IPS-15b (cell line): ENCODE results near the gene TTC16.
A peak's percentile ranks its signal among the peaks of the same experiment; 100 is the strongest.

Experiments
- H3K27me3 ChIP-seq: one replicate; pipeline ENCODE4 v1.6.1; 2013; ENCODE audit warnings: low read length; ENCODE audit not compliant: control insufficient read depth, insufficient read depth
- H3K36me3 ChIP-seq: one replicate; pipeline ENCODE4 v1.6.1; 2013; ENCODE audit warnings: low read length; ENCODE audit not compliant: control insufficient read depth, insufficient read depth
- H3K4me1 ChIP-seq: one replicate; pipeline ENCODE4 v1.6.1; 2013; ENCODE audit warnings: mild to moderate bottlenecking, low read length; ENCODE audit not compliant: control insufficient read depth, insufficient read depth
- H3K4me3 ChIP-seq: one replicate; pipeline ENCODE4 v1.5.1; 2013; ENCODE audit warnings: low read depth, low read length
- H3K9ac ChIP-seq: one replicate; pipeline ENCODE4 v1.6.1; 2013; ENCODE audit warnings: low read depth, mild to moderate bottlenecking, low read length
- H3K9me3 ChIP-seq: one replicate; pipeline ENCODE4 v1.6.1; 2013; ENCODE audit warnings: mild to moderate bottlenecking, low read length; ENCODE audit not compliant: control insufficient read depth, insufficient read depth

TTC16 gene

DNA sequence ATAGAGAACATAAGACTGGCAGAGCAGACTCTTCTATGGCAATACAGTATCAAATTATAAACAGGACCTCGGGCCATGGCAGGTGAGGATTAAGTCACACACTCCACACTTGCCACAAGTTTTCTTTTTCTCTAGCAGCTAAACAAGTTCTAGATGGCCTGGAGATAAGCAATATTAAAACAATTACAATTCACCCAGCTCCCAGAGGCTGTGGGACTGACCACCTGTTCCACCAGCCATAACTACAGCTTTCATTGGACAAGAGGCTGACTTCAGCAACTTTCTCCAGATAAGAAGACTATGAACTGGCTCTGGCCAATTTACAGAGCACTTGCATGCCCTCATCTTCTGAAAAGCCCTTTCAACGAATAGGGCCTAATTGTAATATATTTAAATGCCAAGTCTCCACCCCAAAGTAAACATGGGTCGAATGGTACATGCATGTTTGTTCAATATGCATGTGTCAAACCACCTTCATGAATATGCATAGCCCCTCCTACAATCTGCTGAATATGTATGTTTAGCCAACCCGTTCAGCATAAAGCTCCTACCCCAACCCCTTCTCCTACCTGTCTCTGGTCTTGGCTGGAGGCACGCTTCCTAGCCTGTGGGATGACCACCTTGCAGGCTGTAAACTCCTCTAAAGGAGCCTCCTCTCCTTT is 15.2 kb upstream of the TTC16 start:
- Histone ChIP-seq H3K36me3 (no peaks in the 10 kb centered on the region), H3K9me3 (no peaks in the 10 kb centered on the region), H3K4me1 (peaks cover 2% of the 10 kb centered on the region), H3K4me3 (no peak overlapping the region), H3K9ac (no peak overlapping the region), H3K27me3 (no peaks in the 10 kb centered on the region)

GRCh38 chr9:127703289-127703946 is 12.5 kb upstream of the TTC16 start:
- no peak overlapping the region for H3K9ac ChIP-seq
- H3K36me3 ChIP-seq = no peaks in the 10 kb centered on the region
- no peaks in the 10 kb centered on the region for H3K27me3 ChIP-seq
- H3K9me3 ChIP-seq = no peaks in the 10 kb centered on the region
- H3K4me3 ChIP-seq = no peak overlapping the region
- peaks cover 2% of the 10 kb centered on the region for H3K4me1 ChIP-seq

- H3K9me3 ChIP-seq = no peaks in the 10 kb centered on the region
- no peaks in the 10 kb centered on the region for H3K4me1 ChIP-seq
- H3K9ac ChIP-seq = no peak overlapping the region
- no peaks in the 10 kb centered on the region for H3K36me3 ChIP-seq
- no peak overlapping the region for H3K4me3 ChIP-seq
- H3K27me3 ChIP-seq = no peaks in the 10 kb centered on the region
These were observed 10.1 kb upstream of the TTC16 start for GRCh38 chr9:127705577-127706379.

DNA sequence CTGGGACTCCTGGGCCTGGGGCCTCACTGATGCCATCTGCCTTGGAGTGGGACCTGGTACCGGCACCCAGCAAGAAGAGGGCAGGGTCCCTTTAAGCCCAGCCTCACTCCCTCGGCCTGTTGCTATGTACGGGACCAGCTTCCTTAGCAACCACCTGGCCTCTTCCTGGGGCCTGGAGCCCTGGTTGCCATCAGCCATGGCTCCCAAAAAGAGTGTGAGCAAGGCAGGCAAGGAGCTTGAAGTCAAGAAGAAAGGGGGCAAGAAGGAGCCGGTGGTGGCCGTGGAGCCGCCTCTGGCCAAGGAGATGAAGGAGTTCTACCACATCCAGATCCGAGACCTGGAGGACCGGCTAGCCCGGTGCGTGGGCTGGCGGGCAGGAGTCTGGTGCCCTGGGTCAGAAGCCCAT is 9.0 kb upstream of the TTC16 start, which contains the start of gene CFAP157:
CFAP157 (plus strand) TSS at position 153 of the 406 bp plus-strand sequence; CDS start at position 197, 44 bp downstream.
- H3K9me3 ChIP-seq = no peaks in the 10 kb centered on the region
- H3K9ac ChIP-seq = no peak within 1 kb of the TSS
- H3K4me1 ChIP-seq = peaks cover 5% of the 10 kb centered on the region
- no peaks in the 10 kb centered on the region for H3K27me3 ChIP-seq
- no peak within 1 kb of the TSS for H3K4me3 ChIP-seq
- H3K36me3 ChIP-seq = no peaks in the 10 kb centered on the region

DNA sequence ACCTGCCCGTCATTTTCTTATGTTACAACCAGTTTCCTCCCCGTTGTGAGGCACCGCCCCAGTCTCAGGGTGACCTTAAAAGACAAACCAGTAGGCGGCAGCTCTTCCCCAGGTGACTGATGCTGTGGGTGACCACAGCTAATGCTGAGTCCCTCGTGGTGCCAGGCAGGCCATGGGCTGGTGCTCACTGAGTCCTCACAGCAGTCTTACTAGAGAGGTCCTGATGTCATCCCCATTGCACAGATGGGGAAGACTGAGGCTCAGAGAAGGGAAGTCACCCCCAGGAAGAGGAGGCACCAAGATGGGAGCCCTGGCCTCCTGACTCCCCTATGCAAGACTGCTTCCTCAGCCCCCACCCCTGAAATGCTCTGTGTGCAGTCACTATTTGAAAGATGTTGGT is 8.1 kb upstream of the TTC16 start:
- H3K4me3 ChIP-seq = no peak overlapping the region
- peaks cover 10% of the 10 kb centered on the region for H3K4me1 ChIP-seq
- no peak overlapping the region for H3K9ac ChIP-seq
- no peaks in the 10 kb centered on the region for H3K36me3 ChIP-seq
- no peaks in the 10 kb centered on the region for H3K9me3 ChIP-seq
- H3K27me3 ChIP-seq = no peaks in the 10 kb centered on the region

DNA sequence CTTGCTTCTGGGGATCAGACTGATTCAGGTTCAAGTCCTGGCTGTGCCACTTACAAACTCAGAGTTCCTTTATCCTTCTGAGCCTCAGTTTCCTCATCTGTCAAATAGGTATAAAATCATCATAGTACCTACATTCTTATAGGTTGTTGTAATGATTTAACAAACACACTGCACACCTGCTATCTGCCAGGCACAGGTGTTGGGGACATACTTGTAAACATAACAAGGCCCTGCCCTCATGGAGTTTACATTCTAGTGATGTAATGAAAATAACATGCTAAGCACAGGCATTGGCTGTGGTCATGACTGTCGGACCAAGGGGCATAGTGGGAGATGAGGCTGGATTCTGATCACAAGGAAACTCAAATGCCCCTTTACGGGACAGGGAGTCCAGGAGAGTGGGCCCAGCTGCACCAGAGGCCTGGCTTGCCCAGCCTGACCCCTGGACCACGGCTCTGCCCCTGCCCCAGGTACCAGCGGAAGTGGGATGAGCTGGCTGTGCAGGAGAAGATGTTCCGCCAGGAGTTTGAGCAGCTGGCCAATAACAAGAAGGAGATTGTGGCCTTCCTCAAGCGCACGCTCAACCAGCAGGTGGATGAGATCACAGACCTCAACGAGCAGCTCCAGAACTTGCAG is 6.8 kb upstream of the TTC16 start:
- Histone ChIP-seq H3K36me3 (no peaks in the 10 kb centered on the region), H3K9ac (no peak overlapping the region), H3K4me3 (no peak overlapping the region), H3K27me3 (no peaks in the 10 kb centered on the region), H3K9me3 (no peaks in the 10 kb centered on the region), H3K4me1 (peaks cover 10% of the 10 kb centered on the region)

GRCh38 chr9:127710204-127710783 is 5.6 kb upstream of the TTC16 start:
- Histone ChIP-seq H3K4me3 (no peak overlapping the region), H3K9ac (no peak overlapping the region), H3K9me3 (no peaks in the 10 kb centered on the region), H3K27me3 (no peaks in the 10 kb centered on the region), H3K4me1 (peaks cover 10% of the 10 kb centered on the region), H3K36me3 (no peaks in the 10 kb centered on the region)

GRCh38 chr9:127711226-127711701 is 4.6 kb upstream of the TTC16 start:
- H3K9me3 ChIP-seq = no peaks in the 10 kb centered on the region
- H3K27me3 ChIP-seq = no peaks in the 10 kb centered on the region
- H3K4me1 ChIP-seq = peaks cover 10% of the 10 kb centered on the region
- H3K9ac ChIP-seq = no peak overlapping the region
- H3K4me3 ChIP-seq = peak overlapping the region; percentile 18
- H3K36me3 ChIP-seq = no peaks in the 10 kb centered on the region

DNA sequence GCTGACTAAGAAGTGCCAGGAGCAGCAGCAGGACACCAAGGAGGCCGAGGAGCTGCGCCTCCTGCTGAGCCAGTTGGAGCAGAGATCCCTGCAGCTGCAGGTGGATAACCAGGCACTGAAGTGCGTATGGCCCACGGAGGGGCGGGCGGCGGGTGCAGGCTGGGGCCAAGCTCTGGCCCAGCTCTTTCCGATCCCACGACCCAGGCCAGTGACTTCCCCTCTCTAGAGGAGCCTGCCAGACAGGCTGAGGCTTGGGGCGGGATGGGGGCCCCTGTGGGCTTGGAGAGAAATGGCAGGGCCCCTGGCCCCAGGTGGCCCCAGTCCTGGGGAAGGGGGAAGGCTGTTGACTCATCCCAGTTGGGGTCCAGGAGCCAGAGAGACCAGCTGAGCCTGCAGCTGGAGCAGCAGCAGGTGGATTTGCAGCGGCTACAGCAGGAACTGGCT is 4.0 kb upstream of the TTC16 start:
- H3K36me3 ChIP-seq = no peaks in the 10 kb centered on the region

GRCh38 chr9:127712371-127712770 is 3.5 kb upstream of the TTC16 start:
- Histone ChIP-seq H3K36me3 (no peaks in the 10 kb centered on the region), H3K27me3 (no peaks in the 10 kb centered on the region), H3K9me3 (no peaks in the 10 kb centered on the region), H3K4me1 (peaks cover 10% of the 10 kb centered on the region), H3K9ac (no peak overlapping the region), H3K4me3 (no peak overlapping the region)

More for the DNA sequence above, 4.0 kb upstream of the TTC16 start:
- H3K9me3 ChIP-seq = no peaks in the 10 kb centered on the region
- H3K9ac ChIP-seq = no peak overlapping the region
- H3K4me1 ChIP-seq = peaks cover 10% of the 10 kb centered on the region
- no peaks in the 10 kb centered on the region for H3K27me3 ChIP-seq
- H3K4me3 ChIP-seq = no peak overlapping the region

DNA sequence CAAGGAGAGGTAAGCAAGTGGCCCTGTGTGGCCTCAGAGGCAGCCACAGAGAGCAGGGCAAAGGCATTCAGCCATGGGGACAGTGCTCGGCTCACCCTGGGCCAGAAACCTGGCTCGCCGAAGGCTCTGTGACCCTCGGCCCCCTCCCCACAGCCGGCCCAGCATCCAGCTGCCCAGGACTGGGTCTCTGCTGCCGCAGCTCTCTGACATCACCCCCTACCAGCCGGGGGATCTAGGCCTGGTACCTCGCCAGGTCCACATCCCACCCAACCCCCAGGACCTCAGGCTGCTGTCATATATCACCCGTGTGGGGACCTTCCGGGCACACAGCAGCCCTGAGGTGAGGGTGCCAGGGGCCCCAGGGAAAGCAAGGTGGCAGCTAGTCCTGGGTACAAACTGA is 3.0 kb upstream of the TTC16 start:
- no peaks in the 10 kb centered on the region for H3K27me3 ChIP-seq
- H3K36me3 ChIP-seq = no peaks in the 10 kb centered on the region
- peaks cover 10% of the 10 kb centered on the region for H3K4me1 ChIP-seq
- H3K9ac ChIP-seq = no peak overlapping the region
- H3K9me3 ChIP-seq = no peaks in the 10 kb centered on the region
- H3K4me3 ChIP-seq = no peak overlapping the region
